Left renal pelvis (tissue), 4 donors: ENCODE measurements around the gene APC2. TPM values are rescaled to one million over a fixed set of nuclear protein-coding genes. Genes with fewer than 3 reads are reported as not detected.

Experiments used
- DNase-seq, 4 donors: peaks; one replicate each; pipeline ENCODE4 v3.0.0-alpha.2; 2013; ENCODE audit warnings: low read depth in 4 of 4, low spot score in 3 of 4
- polyA plus RNA-seq, 4 donors: library from polyadenylated mRNA; unstranded; fragments of 120-200 nt; gene quantifications; one replicate each; pipeline ENCODE4 v1.2.1, GENCODE V29; 2013; ENCODE audit not compliant: insufficient read length in 4 of 4

Gene APC2
- polyA plus RNA-seq, 4 donors, result 1.0 to 1.5 (median 1.2) TPM

GRCh38 chr19:1522061-1522460, 72.1 kb downstream of the APC2 start:
- DNase-seq, result no peak

DNA sequence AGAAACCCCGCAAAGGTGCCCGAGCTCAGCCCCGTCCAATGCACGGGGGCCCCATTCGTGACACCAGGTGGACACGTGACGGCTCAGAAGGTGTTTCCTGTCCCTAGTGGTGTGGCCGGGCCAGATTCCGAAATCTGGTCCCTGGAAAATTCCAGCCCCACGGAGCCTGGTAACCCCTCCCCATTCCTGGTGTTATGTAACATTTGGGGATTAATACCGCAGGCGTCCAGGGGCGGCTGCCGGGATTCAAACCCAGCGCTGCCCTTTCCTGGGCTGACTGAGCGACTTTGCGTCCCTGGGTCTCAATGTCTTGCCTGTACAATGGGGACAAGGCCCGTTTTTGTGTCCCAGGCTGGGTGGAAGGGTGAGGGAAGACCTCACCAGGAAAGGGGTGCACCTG, 72.9 kb downstream of the APC2 start:
- DNase-seq, result no peak

Other genes starting within 250 kb of the APC2 start
- 10 to 100 TPM; 44.9 to 65.2 (median 55.9) TPM for gene STK11, start 244.3 kb upstream of the APC2 start, polyA plus RNA-seq
- gene CBARP, start 212.1 kb upstream of the APC2 start, polyA plus RNA-seq, result 1 to 10 TPM; 1.4 to 3.5 (median 1.9) TPM
- gene ATP5F1D, start 208.4 kb upstream of the APC2 start, polyA plus RNA-seq, result 100 to 1,000 TPM in 1 of 4 donors, 10 to 100 TPM in 3; 56.5 to 155 (median 92.1) TPM
- 10 to 100 TPM; 45.4 to 73.1 (median 48.0) TPM for gene MIDN, start 201.5 kb upstream of the APC2 start, polyA plus RNA-seq
- 100 to 1,000 TPM; 704 to 940 (median 807) TPM for gene CIRBP, start 180.8 kb upstream of the APC2 start, polyA plus RNA-seq
- gene FAM174C, start 174.6 kb upstream of the APC2 start, polyA plus RNA-seq, result 10 to 100 TPM; 13.3 to 29.7 (median 15.8) TPM
- gene EFNA2, start 164.2 kb upstream of the APC2 start, polyA plus RNA-seq, result 1 to 10 TPM; 1.8 to 4.6 (median 3.1) TPM
- 10 to 100 TPM; 32.0 to 90.9 (median 46.4) TPM for gene NDUFS7, start 66.2 kb upstream of the APC2 start, polyA plus RNA-seq
- 10 to 100 TPM; 24.2 to 37.3 (median 30.3) TPM for gene GAMT, start 48.6 kb upstream of the APC2 start, polyA plus RNA-seq
- gene DAZAP1, start 42.5 kb upstream of the APC2 start, polyA plus RNA-seq, result 100 to 1,000 TPM in 1 of 4 donors, 10 to 100 TPM in 3; 61.7 to 103 (median 80.9) TPM
- gene RPS15, start 11.7 kb upstream of the APC2 start, polyA plus RNA-seq, result 100 to 1,000 TPM; 544 to 886 (median 605) TPM
- 10 to 100 TPM; 16.5 to 37.0 (median 21.9) TPM for gene C19orf25, start 29.1 kb downstream of the APC2 start, polyA plus RNA-seq
- 1 to 10 TPM; 2.1 to 9.8 (median 5.2) TPM for gene PCSK4, start 40.2 kb downstream of the APC2 start, polyA plus RNA-seq
- 10 to 100 TPM in 2 of 4 donors, 1 to 10 TPM in 2; 2.2 to 23.5 (median 14.0) TPM for gene REEP6, start 41.1 kb downstream of the APC2 start, polyA plus RNA-seq
- 1 to 10 TPM in 2 of 4 donors, under 1 TPM in 2; 0.79 to 2.5 (median 0.96) TPM for gene ADAMTSL5, start 62.9 kb downstream of the APC2 start, polyA plus RNA-seq
- under 1 TPM; 0.11 to 0.70 (median 0.35) TPM for gene PLK5, start 74.0 kb downstream of the APC2 start, polyA plus RNA-seq
- 10 to 100 TPM; 21.8 to 33.4 (median 31.2) TPM for gene MEX3D, start 118.2 kb downstream of the APC2 start, polyA plus RNA-seq
- 10 to 100 TPM; 43.1 to 80.9 (median 44.9) TPM for gene MBD3, start 142.7 kb downstream of the APC2 start, polyA plus RNA-seq
- gene UQCR11, start 155.3 kb downstream of the APC2 start, polyA plus RNA-seq, result 100 to 1,000 TPM in 2 of 4 donors, 10 to 100 TPM in 2; 86.3 to 159 (median 107) TPM
- 100 to 1,000 TPM; 104 to 127 (median 108) TPM for gene TCF3, start 202.5 kb downstream of the APC2 start, polyA plus RNA-seq